GM04504 (cell line): Measurements from ENCODE around the gene RIC1.
"Not testable (repeated sequence)": the region's sequence is repeated elsewhere in the genome, so short reads cannot be mapped to it uniquely, and the experiment has no call there.

Experiments
- DNase-seq: peaks from one replicate; pipeline ENCODE4 v3.0.0-alpha.2; 2012; ENCODE audit warnings: low read depth

Gene RIC1

DNA sequence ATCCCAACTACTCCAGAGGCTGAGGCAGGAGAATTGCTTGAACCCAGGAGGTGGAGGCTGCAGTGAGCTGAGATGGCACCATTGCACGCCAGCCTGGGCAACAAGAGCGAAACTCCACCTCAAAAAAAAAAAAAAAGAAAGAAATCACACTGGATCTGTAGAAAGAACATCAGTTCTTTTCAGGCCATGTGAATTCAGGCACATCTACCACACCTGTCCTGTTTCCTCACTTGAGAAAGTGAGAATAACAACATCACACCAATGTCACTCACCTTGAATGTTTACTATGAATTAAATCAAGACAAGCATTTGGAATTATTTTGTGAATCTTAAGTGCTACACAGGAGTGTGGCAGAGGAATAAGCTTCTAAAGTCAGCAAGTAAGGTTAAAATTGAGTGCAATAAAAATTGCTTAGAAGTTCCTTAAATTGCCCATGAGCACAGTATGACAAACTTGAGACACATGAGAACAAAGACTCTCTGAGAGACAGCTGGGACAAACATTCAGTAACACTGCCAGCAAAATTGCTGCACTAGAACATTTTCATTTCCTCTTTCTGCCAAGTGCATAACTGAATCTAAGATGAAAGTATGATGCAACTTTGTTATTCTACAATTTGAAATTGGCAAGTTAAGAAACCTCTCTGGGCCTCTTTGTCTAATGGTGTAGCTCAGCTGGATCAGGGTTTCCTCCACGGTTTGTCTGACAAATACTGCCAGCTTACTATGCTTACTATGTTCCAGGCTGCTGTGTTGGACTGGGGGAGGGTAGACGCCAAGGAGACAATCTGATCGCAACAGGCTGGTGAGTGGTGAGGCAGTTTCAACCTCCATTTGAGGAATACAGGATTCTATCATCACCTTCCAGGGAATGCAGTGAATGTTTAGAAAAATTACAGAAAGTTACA is 1.9 kb upstream of the RIC1 start:
- DNase-seq: peak; percentile 57

GRCh38 chr9:5627686-5628085 is 1.2 kb upstream of the RIC1 start:
- not testable (repeated sequence) for DNase-seq

DNA sequence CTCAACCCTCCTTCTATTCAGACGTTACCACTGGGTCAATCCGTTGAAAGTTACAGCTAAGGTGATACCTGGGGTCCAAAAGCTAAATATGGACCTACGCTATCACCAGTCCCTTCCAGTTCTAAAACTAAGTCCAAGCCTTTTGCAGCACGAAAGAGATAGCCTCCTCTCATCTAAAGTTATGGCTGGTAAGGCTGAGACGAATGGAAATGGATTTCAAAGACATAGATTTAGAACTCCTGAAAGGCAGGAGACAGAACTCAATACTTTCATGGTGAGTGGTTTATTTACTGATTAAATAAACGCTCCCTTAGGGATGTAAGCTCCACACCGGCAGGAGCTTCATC is 751 bp upstream of the RIC1 start:
- no peak for DNase-seq

DNA sequence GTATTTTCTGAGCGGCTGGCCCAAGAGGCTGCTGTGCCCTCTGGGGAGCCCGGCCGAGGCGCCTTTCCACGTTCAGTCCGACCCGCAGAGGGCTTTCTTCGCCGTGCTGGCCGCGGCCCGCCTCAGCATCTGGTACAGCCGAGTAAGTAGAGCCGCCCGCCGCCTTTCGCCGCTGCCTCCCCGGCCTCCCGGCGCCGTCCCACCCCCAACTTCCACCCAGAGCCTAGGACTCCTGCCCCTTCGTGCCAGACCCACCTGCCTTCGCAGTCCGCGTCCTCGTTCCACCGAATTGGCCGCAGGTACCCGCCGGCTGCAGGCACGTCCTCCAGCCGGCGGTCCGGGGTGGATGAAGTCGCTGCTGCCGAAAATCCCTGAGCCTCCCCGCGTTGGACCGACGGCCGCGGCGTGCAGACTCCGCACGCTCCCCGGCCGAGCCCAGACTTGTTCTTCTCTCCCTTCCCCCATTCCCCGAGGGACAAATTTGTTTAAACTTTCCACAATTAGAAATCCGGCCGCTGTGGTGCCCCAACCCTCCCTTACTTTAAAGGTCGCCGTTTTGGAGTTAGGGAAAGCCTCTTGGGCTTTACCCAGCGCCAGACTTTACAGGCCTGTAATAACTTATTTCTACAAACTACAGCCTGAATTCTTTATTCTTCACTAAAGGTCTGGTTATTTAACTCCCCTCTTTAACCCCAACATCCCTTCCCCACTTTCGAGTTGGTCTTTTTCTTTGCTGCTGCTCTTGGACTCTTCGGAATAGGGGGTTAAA is 589 bp downstream of the RIC1 start:
- DNase-seq: no peak

GRCh38 chr9:5630081-5630507 is 1.2 kb downstream of the RIC1 start:
- DNase-seq: no peak

- DNase-seq: no peak
These were observed 2.1 kb downstream of the RIC1 start for GRCh38 chr9:5631026-5631425.

DNA sequence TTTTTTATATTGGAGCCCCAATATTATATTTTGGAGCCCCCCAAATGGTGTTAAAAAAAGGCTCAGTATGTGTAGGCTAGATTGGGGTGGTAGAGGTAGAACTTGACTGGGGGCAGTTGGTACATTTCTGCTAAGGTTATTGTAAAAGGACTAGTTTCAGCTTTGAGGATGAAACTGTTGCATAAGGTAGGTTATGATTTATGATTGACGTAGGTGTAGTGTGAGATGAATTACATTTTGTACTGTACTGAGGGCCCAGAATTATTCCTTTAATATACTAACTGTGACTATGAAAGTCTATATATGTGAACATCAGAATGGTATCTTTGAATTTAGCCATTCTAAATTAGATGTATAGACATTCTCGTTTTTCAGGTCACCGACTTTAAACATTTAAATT is 3.6 kb downstream of the RIC1 start:
- DNase-seq: no peak

GRCh38 chr9:5633243-5633642 is 4.3 kb downstream of the RIC1 start:
- no peak for DNase-seq

DNA sequence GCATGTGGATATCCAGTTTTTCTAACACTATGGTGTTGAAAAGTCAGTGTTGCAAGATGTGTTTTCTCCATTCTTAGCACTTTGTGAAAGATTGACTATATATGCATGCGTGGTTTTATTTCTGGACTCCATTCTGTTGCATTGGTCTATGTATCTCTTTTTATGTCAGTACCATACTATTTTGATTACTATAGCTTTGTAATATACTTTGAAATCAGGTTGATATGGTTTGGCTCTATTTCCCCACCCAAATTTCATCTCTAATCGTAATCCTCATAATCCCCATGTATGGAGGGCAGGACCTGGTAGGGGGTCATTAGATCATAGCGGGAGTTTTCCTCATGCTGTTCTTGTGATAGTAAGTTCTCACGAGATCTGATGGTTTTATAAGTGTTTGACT is 6.5 kb downstream of the RIC1 start:
- no peak for DNase-seq

- no peak for DNase-seq
These were observed 10.9 kb downstream of the RIC1 start for GRCh38 chr9:5639816-5640215.

DNA sequence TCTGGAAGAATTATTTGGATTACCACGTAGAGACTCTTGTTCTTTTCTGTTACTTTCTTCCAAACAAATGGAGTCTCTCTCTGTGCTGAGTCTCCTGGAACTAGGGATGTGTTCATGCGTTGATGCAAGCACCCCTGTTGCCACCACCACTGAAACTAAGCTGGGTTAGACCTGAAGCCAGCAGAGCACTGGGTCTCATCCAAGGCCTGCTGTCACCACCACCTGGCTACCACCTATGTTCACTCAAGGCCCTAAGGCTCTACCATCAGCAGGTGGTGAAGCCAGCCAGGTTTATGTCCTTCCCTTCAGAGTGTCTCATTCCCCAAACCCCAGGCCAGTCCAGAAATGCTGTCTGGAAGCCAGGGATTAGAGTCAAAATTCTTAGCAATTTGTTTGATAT is 13.3 kb downstream of the RIC1 start:
- DNase-seq: no peak

DNA sequence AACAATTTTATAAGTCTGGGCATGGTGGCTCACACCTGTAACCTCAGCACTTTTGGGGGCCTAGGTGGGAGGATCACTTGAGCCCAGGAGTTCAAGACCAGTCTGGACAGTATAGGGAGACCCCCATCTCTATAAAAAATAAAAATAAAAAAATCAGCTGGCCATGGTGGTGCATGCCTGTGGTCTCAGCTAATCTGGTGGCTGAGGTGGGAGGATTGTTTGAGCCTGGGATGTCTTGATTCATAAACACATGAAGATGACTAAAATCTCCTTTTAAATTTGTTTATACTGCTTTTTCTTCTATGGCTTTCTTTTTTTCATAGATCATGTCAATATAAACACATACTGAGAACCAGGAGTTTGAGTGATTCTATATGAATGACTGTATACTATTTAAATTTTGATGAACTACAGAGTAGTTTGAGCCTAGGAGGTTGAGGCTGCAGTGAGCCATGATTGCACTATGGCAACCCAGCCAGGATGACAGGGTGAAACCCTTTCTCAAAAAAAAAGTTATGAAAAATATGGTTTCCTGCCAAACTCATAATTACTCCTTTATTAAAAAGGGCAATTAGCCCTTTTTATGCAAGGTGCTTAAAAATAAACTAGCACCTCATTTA is 14.2 kb downstream of the RIC1 start:
- no peak for DNase-seq

DNA sequence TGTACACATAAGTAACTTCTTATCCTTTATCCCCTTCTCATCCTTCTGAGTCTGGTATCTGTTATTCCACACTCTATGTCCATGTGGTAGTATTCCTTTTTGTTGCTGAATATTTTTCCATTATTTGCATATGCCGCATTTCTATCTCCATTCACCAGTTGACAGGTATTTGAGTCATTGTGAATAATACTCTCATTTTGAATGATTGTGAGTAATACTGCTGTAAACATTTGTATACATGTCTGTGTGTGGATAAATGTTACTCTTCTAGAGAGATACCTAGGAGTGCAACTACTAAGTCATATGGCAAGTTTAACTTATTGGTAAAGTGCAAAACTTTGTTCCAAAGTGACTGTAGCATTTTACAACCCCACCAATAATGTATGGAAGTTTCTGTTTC is 15.6 kb downstream of the RIC1 start:
- DNase-seq: no peak

DNA sequence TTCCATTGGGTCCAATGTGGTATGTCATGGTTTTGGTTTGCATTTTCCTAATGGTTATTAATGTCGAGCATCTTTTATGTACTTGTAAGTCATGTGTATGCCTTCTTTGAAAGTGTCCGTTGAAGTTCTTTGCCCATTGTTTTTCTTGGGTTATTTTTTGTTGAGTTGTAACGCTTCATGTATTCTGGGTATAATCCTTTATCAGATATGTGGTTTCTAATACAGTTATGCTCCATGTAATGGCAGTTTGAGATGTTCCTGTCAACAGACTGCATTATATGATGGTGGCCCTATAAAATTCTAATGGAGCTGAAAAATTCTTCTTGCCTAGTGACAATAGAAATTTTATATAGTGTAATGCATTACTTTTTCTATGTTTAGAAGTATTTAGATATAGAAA is 17.2 kb downstream of the RIC1 start:
- no peak for DNase-seq

GRCh38 chr9:5650356-5651105 is 21.6 kb downstream of the RIC1 start:
- no peak for DNase-seq

- DNase-seq: no peak
These were observed 22.3 kb downstream of the RIC1 start for GRCh38 chr9:5651246-5651645.

DNA sequence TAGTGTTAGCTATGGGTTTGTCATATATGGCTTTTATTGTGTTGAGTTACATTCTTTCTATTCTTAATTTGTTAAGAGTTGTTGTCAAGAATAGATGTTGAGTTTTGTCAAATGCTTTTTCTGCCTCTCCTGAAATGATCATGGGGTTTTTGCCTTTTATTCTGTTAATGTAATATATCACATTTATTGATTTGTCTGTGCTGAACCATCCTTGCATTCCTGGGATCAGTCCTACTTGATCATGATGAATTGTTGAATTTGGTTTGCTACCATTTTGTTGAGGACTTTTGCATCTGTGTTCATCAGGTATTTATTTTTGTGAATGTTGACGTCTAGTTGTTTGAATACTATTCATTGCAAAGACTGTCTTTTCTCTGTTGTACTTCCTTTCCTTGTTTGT is 23.9 kb downstream of the RIC1 start:
- no peak for DNase-seq

DNA sequence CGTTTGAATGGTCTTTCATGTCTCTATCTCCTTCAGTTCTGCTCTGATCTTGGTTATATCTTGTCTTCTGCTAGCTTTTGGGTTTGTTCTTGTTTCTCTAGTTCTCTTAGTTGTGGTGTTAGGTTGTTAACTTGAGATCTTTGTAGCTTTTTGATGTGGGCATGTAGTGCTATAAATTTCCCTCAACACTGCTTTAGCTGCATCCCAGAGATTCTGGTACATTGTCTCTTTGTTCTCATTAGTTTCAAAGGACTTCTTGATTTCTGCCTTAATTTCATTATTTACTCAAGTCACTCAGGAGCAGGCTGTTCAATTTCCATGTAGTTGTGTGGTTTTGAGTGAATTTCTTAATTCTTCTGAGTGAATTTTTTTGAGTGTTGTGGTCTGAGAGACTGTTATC is 33.9 kb downstream of the RIC1 start:
- not testable (repeated sequence) for DNase-seq

GRCh38 chr9:5665059-5665458 is 36.2 kb downstream of the RIC1 start:
- DNase-seq: no peak

GRCh38 chr9:5667391-5667790 is 38.5 kb downstream of the RIC1 start:
- no peak for DNase-seq

DNA sequence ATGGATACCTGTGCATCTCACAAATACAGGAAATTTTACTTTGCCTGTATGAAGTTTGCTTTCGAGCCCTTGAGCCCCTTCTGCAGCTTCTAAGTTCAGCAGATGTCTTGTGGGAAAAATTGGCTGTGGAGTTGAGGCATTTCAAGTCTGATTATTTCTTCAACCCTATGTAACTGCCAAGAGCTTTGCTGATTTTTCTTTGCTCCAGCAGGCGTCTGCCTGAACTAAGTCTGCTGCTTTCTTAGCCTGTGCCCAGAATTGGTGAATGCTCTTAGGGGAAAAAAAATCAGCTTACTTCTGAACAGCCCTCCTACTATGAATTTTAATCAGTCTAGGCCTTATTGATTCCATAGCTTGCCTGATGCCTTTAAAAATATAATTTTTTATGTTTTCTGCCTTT is 41.2 kb downstream of the RIC1 start:
- DNase-seq: no peak

GRCh38 chr9:5671711-5672353 is 42.9 kb downstream of the RIC1 start:
- DNase-seq: no peak
